22Rv1 (cell line): ENCODE results near the gene TENT4A.

Experiments
- ZFX ChIP-seq: fragments of 450-650 bp; IDR thresholded peaks from 2 replicates; pipeline ENCODE4 v1.6.1; 2017; ENCODE audit warnings: antibody characterized with exemption, borderline replicate concordance
- TF ChIP-seq, protein P1 (sequence below): fragments of 450-650 bp; IDR thresholded peaks from 2 replicates; pipeline ENCODE4 v1.5.1; 2017; ENCODE audit warnings: mild to moderate bottlenecking

- TF ChIP-seq, protein P1, sequence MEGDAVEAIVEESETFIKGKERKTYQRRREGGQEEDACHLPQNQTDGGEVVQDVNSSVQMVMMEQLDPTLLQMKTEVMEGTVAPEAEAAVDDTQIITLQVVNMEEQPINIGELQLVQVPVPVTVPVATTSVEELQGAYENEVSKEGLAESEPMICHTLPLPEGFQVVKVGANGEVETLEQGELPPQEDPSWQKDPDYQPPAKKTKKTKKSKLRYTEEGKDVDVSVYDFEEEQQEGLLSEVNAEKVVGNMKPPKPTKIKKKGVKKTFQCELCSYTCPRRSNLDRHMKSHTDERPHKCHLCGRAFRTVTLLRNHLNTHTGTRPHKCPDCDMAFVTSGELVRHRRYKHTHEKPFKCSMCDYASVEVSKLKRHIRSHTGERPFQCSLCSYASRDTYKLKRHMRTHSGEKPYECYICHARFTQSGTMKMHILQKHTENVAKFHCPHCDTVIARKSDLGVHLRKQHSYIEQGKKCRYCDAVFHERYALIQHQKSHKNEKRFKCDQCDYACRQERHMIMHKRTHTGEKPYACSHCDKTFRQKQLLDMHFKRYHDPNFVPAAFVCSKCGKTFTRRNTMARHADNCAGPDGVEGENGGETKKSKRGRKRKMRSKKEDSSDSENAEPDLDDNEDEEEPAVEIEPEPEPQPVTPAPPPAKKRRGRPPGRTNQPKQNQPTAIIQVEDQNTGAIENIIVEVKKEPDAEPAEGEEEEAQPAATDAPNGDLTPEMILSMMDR: no peak
- no peak for TF ChIP-seq ZFX
These were observed 92.6 kb downstream of the TENT4A start for GRCh38 chr5:6805841-6806240.
